ENCODE data around the gene NUAK2. TPM values are rescaled to one million over a fixed set of nuclear protein-coding genes. Genes with fewer than 3 reads are reported as not detected.

The NUAK2 gene
- total RNA-seq, 1 donor from 2014 or later = 45.7 TPM

DNA sequence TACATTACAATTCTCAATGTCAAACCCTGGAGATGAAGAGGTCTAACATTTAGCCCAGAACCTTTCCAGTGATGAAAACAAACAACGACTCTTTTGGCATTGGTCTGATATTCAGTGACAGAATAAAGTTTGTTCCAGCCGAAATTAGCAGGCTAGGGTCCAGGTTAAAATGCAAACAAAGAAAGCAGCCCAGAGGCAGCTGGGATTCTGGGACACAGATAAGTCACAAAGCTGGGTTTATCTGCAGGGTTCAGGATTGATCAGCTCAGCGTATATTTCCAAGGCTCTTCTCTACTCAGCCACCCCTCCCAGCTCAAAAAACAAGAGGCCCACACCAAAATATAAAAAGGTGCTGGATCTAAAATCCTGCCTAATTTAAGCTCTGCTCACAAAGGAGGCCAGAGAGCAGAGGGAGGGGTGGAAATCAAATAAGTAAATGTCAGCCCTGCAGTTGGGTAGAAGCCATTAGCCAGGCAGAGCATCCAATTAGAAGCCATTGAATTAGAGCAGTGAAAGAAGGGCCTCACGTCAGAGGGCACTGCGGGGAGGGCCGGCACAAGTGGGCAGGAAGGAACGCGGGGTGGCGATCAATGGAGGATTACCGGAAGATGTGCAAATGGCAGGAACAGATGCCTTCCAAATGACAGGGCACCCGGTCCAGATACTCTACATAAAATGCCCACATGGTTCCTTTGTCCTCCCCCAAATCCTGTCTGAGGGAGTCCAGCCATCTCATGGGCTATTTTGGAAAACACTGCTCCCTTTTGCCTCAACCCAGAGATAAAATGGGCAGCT lies 38.4 kb upstream of the NUAK2 start:
- no peak overlapping the region for H3K4me3 ChIP-seq (ENCODE audit: low read depth, low read length)
- DNase-seq (ENCODE audit: low read depth) = no peak
- TF ChIP-seq, protein P1, sequence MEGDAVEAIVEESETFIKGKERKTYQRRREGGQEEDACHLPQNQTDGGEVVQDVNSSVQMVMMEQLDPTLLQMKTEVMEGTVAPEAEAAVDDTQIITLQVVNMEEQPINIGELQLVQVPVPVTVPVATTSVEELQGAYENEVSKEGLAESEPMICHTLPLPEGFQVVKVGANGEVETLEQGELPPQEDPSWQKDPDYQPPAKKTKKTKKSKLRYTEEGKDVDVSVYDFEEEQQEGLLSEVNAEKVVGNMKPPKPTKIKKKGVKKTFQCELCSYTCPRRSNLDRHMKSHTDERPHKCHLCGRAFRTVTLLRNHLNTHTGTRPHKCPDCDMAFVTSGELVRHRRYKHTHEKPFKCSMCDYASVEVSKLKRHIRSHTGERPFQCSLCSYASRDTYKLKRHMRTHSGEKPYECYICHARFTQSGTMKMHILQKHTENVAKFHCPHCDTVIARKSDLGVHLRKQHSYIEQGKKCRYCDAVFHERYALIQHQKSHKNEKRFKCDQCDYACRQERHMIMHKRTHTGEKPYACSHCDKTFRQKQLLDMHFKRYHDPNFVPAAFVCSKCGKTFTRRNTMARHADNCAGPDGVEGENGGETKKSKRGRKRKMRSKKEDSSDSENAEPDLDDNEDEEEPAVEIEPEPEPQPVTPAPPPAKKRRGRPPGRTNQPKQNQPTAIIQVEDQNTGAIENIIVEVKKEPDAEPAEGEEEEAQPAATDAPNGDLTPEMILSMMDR (conservative IDR thresholded peaks at IDR 0.05; ENCODE audit: low read depth, low read length) = no peak

DNA sequence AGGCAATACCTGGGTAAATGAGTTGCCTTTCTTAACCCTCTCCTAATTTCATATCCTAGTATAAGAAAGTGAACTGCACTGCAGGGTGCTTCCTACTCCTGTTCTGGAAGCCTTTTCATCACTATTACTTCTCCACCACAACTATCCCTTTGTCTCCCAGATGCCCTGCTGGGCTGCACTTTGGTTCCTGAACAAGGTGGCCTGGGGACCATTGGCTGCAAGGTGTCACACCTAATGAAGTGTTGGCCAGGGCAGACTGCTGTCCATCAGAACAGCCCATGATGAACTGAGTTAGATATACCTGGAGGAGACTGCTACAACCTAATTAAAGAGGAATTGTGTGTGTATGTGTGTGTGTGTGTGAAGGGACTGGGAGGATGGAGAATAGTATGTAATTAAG lies 37.0 kb upstream of the NUAK2 start:
- DNase-seq (ENCODE audit: low read depth) = no peak
- TF ChIP-seq, protein P1 (conservative IDR thresholded peaks at IDR 0.05; ENCODE audit: low read depth, low read length) = no peak
- no peak overlapping the region for H3K4me3 ChIP-seq (ENCODE audit: low read depth, low read length)

DNA sequence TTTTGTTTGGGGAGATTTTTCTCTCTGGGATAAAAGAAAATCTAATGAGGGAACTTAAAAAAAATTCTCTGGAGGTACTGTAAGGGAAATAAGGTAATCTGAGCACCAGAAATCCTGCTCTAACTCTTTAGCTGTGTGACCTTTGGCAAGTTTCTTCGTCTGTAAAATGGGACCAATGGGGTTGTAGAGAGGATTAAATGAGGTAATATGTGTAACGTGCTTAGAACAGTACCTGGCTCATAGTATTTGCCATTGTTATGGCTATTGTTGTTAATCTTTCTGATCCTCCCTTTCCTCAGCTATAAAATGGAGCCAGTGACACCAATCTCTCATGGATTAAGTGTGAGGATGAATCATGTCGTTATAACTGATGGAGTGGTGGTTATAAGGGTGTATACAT lies 36.0 kb upstream of the NUAK2 start:
- DNase-seq (ENCODE audit: low read depth) = no peak
- TF ChIP-seq, protein P1 (conservative IDR thresholded peaks at IDR 0.05; ENCODE audit: low read depth, low read length) = no peak
- no peak overlapping the region for H3K4me3 ChIP-seq (ENCODE audit: low read depth, low read length)

DNA sequence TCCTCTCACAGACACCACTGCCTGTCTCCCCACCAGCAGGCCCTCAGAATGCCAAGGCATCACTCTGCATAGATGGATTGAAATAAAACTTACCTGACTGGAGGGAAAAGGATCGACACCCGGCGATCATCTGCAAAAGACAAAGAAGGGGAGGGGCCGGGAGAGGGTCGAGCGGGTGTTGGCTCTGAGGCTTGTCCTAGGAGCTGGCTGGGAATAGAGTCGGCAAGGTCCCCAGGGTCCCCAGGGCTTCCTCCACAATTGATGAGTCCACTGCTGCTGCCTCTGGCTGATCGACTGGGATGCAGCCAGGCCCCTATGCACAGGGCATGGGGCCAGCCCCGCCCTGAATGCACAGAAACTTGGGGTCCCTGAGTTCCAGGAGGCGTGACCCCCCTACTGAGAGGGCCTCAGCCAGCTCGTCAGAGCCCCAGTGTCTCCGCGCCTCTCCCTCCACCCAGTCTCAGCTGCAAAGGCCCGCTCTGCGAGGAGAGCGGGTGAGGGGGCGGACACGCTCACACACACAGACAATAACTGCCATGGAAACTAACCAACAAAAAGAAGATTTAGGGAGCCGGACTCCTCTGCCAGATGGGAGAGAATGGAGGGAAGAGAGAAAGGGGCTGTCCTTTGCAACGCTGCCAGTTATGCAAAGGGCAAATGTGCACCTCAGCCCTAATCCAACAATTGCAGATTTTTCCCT lies 35.0 kb upstream of the NUAK2 start, which contains the start of gene KLHDC8A:
Gene KLHDC8A, minus strand, starts transcription at position 483 of the 700 bp plus-strand sequence. CDS start 13,318 bp downstream, outside the sequence.
- H3K4me3 ChIP-seq (ENCODE audit: low read depth, low read length) = no peak within 1 kb of the TSS
- no peak for DNase-seq (ENCODE audit: low read depth)
- TF ChIP-seq, protein P1 (conservative IDR thresholded peaks at IDR 0.05; ENCODE audit: low read depth, low read length) = no peak

DNA sequence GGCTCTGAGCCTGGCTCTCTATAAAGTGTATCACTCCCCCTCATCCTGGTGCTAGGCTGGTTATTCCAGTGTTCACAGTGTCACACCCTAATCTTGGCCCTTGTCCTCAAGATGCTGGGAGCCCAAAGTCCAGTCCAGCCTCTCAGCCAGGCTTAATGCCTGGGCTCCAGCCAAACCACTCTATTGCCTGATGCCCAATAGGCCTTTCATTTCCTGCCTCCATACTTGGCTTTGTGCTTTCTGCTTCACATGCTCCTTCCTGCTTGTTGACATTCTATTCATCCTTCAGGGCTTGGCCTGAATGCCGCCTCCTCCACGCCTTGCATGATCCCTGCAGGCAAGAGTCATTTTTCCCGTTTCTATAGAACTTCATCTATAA lies 33.5 kb upstream of the NUAK2 start:
- TF ChIP-seq, protein P1 (conservative IDR thresholded peaks at IDR 0.05; ENCODE audit: low read depth, low read length) = no peak
- DNase-seq (ENCODE audit: low read depth) = no peak
- H3K4me3 ChIP-seq (ENCODE audit: low read depth, low read length) = no peak overlapping the region

DNA sequence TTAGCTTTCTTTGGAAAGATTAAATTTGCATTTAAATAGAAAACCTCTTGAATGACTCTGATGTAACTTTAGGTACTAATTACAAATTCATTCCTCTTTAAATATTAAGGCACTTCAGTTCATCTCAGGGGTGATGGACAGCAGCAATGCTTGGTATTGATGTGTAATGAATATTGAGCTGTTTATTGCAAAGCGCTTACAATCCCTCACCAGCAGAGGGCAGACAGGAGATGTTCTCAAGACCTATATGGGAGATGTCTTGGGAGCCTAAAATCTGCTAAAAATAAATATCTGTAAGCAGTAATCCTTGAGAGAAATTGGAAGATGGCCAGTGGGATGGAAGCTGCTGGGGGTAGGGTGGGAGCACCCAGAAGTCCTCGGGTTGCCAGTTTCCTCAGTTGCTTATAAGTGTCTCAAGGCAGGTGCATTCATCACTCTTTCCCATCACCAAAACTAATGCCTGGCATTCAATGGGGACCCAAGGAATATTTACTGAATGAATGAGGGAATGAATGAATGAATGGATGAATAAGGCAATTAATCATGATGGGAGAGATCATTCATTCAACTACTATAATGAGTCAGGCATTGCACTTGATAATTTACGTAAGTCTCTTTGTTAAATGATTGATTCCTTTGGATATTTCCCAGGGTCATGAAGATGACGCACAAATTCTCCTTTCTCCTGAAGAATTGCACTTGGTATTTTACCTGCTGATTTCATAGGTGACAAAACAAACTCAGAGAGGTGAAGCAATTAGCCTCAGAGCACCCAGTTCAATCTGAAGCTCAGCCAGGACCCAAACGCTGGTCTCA lies 32.9 kb upstream of the NUAK2 start:
- no peak for DNase-seq (ENCODE audit: low read depth)
- TF ChIP-seq, protein P1 (conservative IDR thresholded peaks at IDR 0.05; ENCODE audit: low read depth, low read length) = peak; percentile 88
- H3K4me3 ChIP-seq (ENCODE audit: low read depth, low read length) = no peak overlapping the region
